HUES48 (cell line): Measurements from ENCODE around the gene SBK2.

Experiments
- H3K27ac ChIP-seq: one replicate; pipeline ENCODE4 v1.7.0; 2013; ENCODE audit warnings: low read depth, low read length, inconsistent platforms
- H3K27me3 ChIP-seq: 2 replicates; pipeline ENCODE4 v1.6.1; 2013; ENCODE audit warnings: mild to moderate bottlenecking, low read length; ENCODE audit not compliant: control insufficient read depth, insufficient read depth
- H3K36me3 ChIP-seq: 2 replicates; pipeline ENCODE4 v1.6.1; 2013; ENCODE audit warnings: low read length; ENCODE audit not compliant: control insufficient read depth, insufficient read depth
- H3K4me1 ChIP-seq: 2 replicates; pipeline ENCODE4 v1.6.1; 2013; ENCODE audit warnings: mild to moderate bottlenecking, low read length; ENCODE audit not compliant: control insufficient read depth, insufficient read depth
- H3K4me3 ChIP-seq: 2 replicates; pipeline ENCODE4 v1.5.1; 2013; ENCODE audit warnings: mild to moderate bottlenecking, low read depth, low read length
- H3K9ac ChIP-seq: 2 replicates; pipeline ENCODE4 v1.6.1; 2013; ENCODE audit warnings: mild to moderate bottlenecking, low read depth, low read length, moderate library complexity
- H3K9me3 ChIP-seq: 2 replicates; pipeline ENCODE4 v1.6.1; 2013; ENCODE audit warnings: low read length; ENCODE audit not compliant: control insufficient read depth, insufficient read depth

SBK2 gene

DNA sequence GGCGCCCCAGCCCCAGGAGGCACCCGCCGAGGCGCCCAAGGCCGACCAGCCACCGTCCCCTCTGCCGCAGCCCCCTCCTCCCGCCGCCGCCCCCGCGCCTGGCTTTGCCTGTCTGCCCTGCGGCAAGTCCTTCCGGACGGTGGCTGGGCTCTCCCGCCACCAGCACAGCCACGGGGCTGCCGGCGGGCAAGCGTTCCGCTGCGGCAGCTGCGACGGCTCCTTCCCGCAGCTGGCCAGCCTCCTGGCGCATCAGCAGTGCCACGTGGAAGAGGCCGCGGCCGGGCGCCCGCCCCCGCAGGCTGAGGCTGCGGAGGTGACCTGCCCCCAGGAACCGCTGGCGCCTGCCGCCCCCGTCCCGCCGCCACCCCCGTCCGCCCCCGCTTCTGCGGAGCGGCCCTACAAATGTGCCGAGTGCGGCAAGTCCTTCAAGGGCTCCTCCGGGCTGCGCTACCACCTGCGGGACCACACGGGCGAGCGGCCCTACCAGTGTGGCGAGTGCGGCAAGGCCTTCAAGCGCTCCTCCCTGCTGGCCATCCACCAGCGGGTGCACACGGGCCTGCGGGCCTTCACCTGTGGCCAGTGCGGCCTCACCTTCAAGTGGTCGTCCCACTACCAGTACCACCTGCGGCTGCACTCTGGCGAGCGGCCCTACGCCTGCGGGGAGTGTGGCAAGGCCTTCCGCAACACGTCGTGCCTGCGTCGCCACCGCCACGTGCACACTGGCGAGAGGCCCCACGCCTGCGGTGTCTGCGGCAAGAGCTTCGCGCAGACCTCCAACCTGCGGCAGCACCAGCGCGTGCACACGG is 54.6 kb downstream of the SBK2 start:
- Histone ChIP-seq H3K4me3 (no peak overlapping the region), H3K9ac (no peak overlapping the region), H3K9me3 (no peaks in the 10 kb centered on the region), H3K27me3 (no peaks in the 10 kb centered on the region), H3K4me1 (peaks cover 25% of the 10 kb centered on the region), H3K27ac (no peak overlapping the region), H3K36me3 (peaks cover 4% of the 10 kb centered on the region; the same call in 1 of the 2 replicates)

DNA sequence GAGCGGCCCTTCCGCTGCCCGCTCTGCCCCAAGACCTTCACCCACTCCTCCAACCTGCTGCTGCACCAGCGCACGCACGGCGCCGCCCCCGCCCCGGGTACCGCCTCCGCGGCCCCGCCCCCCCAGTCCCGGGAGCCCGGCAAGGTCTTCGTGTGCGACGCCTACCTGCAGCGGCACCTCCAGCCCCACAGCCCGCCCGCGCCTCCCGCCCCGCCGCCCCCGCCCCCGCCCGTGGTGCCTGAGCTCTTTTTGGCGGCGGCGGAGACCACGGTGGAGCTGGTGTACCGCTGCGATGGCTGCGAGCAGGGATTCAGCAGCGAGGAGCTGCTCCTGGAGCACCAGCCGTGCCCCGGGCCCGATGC is 55.2 kb downstream of the SBK2 start:
- H3K27ac ChIP-seq = no peak overlapping the region
- H3K27me3 ChIP-seq = no peaks in the 10 kb centered on the region
- H3K9ac ChIP-seq = no peak overlapping the region
- H3K9me3 ChIP-seq = no peaks in the 10 kb centered on the region
- peaks cover 4% of the 10 kb centered on the region; the same call in 1 of the 2 replicates for H3K36me3 ChIP-seq
- H3K4me1 ChIP-seq = peaks cover 19% of the 10 kb centered on the region
- no peak overlapping the region for H3K4me3 ChIP-seq

DNA sequence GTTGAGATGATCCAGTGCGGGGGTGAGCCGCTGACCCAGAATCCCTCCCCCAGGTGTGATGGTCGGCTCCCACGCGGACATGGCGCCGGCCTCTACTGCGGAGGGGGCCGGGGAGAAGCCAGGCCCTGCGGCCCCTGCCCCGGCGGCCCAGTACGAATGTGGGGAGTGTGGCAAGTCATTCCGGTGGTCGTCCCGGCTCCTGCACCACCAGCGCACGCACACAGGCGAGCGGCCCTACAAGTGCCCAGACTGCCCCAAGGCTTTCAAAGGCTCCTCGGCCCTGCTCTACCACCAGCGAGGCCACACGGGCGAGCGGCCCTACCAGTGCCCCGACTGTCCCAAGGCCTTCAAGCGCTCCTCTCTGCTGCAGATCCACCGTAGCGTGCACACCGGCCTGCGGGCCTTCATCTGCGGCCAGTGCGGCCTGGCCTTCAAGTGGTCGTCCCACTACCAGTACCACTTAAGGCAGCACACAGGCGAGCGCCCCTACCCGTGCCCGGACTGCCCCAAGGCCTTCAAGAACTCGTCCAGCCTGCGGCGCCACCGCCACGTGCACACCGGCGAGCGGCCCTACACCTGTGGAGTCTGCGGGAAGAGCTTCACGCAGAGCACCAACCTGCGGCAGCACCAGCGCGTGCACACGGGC is 55.7 kb downstream of the SBK2 start:
- Histone ChIP-seq H3K36me3 (peaks cover 4% of the 10 kb centered on the region; the same call in 1 of the 2 replicates), H3K9me3 (no peaks in the 10 kb centered on the region), H3K4me1 (peaks cover 18% of the 10 kb centered on the region; the same call in 1 of the 2 replicates), H3K9ac (no peak overlapping the region), H3K27ac (no peak overlapping the region), H3K27me3 (no peaks in the 10 kb centered on the region), H3K4me3 (no peak overlapping the region)

DNA sequence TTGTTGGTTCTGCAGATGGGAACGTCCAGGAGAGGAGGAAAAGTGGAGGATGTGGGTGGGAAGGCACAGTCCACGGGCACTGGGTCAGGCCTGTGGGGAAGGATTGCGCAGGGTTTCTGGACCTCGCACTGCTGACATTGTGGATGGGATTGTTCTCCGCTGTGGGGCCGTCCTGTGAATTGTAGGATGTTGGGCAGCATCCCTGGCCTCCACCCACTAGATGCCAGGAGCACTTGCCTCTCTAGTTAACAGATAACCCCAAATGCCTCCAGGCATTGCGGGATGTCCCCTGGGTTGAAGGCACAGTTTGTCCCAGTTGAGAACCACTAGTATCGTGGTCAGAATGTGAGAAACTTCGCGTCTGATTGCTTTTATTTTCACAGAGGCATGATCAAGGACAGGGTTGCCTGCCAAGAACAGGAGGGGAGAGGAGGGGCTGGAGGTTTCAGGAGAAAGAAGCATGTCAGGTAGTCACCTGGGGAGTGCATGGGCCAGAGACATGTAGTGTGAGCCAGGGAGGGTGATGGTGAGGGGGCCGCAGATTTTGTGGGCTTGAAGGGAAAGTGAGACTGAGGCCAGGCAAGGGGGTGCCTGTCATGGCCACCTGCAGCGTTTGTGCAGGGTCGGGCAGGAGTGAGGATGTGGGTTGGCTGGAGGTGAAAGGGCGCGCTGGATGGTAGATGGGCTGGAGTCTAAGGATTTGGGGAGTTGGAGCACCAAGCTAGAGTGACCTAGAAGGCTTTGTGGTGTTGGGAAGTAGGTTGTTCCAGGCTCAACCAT is 57.3 kb downstream of the SBK2 start:
- Histone ChIP-seq H3K27ac (no peak overlapping the region), H3K9ac (no peak overlapping the region), H3K27me3 (no peaks in the 10 kb centered on the region), H3K36me3 (peaks cover 4% of the 10 kb centered on the region; the same call in 1 of the 2 replicates), H3K4me1 (peaks cover 14% of the 10 kb centered on the region; the same call in 1 of the 2 replicates), H3K4me3 (no peak overlapping the region), H3K9me3 (no peaks in the 10 kb centered on the region)

DNA sequence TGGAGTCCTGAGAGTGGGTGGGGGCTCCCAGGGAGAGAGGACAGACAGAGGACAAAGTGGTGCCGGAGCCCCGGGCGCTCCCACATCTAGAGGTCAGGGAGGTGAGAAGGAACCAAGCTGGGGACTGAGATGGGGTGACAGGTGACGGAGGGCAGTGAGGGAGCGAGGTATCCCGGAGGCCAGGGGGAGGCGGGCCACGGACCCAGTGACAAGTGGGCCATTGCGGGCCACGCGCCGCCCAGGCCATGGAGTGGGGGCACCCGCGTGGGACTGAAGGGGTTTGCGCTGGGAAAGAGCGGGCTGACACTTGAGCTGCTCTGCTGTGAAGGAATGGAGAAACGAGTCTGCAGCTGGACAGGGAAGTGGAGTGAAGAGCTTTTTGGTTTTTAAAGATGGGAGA is 57.9 kb downstream of the SBK2 start:
- no peak overlapping the region for H3K4me3 ChIP-seq
- H3K9ac ChIP-seq = no peak overlapping the region
- peaks cover 10% of the 10 kb centered on the region; the same call in 1 of the 2 replicates for H3K4me1 ChIP-seq
- no peak overlapping the region for H3K27ac ChIP-seq
- H3K36me3 ChIP-seq = peaks cover 4% of the 10 kb centered on the region; the same call in 1 of the 2 replicates
- H3K27me3 ChIP-seq = no peaks in the 10 kb centered on the region
- no peaks in the 10 kb centered on the region for H3K9me3 ChIP-seq
